SIG-M5 treated with dmso at 0.1 percent for 504 hours (cell line): ENCODE measurements around the gene ZPR1.
A peak's percentile ranks its signal among the peaks of the same experiment; 100 is the strongest.
"Not testable (repeated sequence)": the region's sequence is repeated elsewhere in the genome, so short reads cannot be mapped to it uniquely, and the experiment has no call there.

ENCODE experiments used
- DNase-seq: peaks from one replicate; lab custom pipeline; 2025; ENCODE audit not compliant: unreplicated experiment; lab: John Stamatoyannopoulos, UW

The ZPR1 gene

DNA sequence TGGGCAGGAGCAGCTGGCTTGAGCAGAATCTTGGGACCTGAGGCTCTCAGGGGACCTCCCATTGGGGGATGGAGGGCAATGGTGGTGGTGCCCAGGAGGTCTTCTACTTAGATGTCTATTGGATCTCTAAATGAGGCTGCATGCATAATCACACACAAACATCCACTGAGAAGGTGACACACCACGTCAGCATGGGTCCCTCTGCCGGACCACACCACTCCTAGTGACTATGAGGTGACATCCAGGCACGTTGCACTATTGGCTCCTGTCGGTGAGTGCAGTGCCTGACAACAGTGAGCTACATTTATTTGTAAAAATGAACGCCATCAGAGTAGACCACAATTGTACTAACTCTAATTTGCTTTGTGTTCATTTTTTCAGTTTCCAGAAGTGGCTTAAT, 37.6 kb upstream of the ZPR1 start:
- DNase-seq, result no peak

- DNase-seq, result no peak
These were observed 35.4 kb upstream of the ZPR1 start, which contains the start of gene APOA4 for GRCh38 chr11:116823031-116823843. APOA4 (minus strand) TSS chr11:116823304; CDS start chr11:116823191, 113 bp downstream.

DNA sequence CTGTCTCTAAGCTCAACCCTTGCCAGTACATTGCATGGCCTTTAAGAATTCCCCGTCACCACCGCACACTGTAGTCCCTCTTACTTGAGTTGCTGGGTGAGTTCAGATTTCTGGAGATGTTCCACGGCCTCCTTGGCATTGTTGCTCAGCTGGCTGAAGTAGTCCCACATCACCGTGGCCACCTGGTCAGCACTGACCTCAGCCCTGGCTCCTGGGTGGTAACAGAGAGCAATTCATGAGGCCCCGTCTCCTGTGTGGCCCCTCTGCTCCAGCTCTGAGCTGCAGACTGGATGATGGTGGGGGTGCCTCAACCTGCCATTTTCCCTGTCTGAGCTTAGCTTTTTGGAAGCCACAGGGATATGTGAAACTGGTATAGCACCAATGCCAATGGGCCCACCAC, 34.8 kb upstream of the ZPR1 start:
- DNase-seq, result no peak

GRCh38 chr11:116821050-116821918, 33.5 kb upstream of the ZPR1 start:
- DNase-seq, result no peak

DNA sequence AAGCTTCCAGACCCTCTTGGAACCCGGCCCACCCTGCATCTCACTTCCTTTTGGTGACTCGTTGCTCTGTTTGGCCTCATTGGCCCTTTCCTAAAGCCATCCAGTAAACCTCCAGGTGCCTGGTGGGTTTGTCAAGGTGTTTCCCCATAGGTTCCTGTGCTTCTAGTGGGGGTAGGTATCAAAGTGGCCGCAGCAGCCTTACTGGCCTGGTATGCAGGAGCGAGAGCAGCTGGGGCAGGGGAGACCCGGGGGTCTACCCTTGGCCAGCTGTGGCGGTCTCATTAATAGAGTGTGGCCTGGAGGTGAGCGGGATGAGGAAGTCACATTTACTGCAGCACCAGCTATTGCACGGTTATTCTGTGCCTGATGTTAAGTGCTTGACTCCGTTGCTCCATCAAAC, 31.2 kb upstream of the ZPR1 start:
- no peak for DNase-seq

DNA sequence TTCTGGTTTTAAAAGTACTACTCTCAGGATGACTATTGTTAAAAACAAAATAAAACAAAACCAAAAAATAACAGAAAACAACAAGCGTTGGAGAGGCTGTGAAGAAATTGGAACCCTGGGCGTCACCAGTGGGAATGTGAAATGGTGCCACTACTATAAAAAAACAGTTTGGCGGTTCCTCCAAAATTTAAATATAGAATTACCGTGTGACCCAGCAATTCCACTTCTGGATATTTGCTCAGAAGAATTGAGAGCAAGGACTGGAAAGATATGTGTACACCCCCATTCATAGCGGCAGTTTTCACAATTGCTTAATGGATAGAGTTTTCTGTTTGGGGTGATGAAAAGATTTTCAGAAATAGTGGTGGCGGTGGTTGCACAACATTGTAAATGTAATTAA, 26.7 kb upstream of the ZPR1 start:
- peak; percentile 46 for DNase-seq

- DNase-seq, result no peak
These were observed 26.1 kb upstream of the ZPR1 start for GRCh38 chr11:116813781-116814471.

DNA sequence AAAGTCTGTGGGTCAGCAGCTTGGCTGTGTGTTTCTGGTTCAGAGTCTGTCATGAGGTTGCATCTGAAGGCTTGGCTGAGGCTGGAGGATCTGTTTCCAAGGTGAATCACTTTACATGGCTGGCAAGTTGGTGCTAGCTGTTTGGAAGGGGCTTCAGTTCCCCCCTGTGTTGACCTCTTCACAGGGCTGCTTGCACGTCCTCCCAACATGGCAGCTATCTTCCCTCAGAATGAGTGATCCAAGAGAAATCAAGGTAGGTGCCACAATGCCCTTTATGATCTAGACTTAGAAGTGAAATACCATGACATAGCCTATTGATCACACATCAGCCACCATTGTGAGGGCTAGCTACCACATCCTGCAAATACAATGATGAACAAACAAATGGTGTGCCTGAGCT, 25.3 kb upstream of the ZPR1 start:
- no peak for DNase-seq

DNA sequence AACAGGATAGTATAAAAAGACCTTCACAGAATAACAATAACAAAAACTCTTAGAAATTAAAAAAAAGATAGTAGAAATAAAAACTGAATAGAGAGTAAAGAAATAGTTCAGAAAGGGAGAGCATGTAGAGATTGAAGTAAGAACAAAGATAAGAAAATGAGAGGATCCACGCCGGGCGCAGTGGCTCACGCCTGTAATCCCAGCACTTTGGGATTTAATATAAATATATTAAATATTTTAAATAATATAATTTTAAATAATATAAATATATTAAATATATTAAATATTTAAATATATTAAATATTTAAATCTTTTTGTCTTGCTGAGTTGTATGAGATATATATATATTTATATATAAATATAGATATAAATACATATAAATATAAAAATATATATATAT, 24.3 kb upstream of the ZPR1 start:
- no peak for DNase-seq

DNA sequence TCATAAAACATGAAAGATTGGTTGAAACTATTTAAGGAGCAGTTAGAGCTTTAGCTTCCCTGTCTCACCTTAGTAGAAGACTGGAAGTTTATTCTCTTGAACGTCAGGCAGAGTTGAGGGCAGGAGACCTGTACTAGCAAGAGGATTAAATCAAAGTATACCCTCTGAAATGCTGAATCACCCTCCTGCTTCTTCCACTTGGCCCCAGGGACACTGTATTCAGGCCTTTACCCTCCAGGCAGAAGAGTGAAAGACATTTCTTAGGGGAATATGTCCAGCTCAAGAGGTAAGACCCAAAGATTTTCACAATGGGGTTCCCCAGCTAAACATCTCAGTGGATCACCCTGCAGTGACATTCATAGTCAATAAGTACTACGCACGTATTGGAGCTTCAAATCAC, 23.4 kb upstream of the ZPR1 start:
- DNase-seq, result no peak

DNA sequence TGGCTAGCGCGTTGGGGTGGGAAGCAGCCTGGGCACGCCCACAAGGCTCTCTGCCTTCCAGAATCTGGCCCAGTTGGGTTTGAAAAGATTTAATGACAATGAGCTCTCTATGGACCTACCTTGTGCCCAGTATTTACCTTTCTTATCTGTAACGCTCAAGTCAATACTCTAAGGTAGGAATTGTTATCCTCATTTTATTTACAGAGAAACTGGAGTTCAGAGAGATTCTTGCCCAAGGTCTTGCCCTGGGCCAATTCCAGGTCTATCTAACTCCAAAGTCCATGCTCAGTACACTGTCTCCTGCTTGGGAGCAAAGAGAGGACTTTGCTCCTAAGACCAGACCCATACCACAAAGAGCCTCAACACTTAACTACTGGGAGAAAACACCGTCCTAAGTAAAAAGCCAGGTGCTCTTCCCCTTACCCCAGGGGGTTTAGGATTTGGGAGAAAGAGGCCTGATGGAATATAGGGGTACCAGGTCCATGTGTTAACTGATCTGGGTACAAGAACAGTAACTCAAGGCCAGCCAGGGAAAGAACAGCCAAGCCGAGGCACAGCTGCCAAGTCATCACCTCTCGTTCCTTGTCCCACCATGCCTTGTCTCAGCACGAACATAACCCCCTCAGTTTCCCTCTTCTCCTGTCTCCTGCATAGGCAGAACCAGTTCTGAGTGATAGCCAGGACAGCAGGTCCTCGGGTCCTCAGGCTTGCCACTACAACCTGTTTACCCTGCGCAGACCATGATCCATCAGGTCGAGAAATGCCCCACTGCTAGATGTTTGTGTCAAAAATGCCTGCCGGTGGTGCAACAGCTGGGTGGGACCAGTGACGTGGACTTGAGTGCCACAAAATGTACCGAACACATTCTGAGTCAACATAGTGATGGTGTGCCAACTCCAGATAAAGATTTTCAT, 20.7 kb upstream of the ZPR1 start:
- DNase-seq, result no peak

GRCh38 chr11:116807601-116808261, 19.9 kb upstream of the ZPR1 start:
- no peak for DNase-seq

- no peak for DNase-seq
These were observed 16.2 kb upstream of the ZPR1 start for GRCh38 chr11:116804001-116804400.

DNA sequence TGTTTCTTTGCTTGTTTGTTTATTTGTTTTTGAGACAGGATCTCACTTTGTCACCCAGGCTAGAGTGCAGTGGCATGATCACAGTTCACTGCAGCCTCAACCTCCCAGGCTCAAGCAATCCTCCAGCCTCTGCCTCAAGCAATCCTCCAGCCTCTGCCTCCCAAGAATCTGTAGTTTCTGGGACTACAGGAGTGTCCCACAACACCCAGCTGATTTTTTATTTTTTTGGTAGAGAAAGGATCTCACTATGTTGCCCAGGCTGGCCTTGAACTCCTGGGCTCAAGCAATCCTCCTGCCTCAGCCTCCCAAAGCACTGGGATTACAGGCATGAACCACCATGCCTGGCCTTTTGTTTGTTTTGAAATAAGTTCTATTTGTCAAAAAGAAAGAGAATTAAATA, 13.8 kb upstream of the ZPR1 start:
- not testable (repeated sequence) for DNase-seq

- DNase-seq, result no peak
These were observed 12.8 kb upstream of the ZPR1 start for GRCh38 chr11:116800610-116801009.

GRCh38 chr11:116798368-116798767, 10.5 kb upstream of the ZPR1 start:
- DNase-seq, result no peak

- no peak for DNase-seq
These were observed 10.0 kb upstream of the ZPR1 start for GRCh38 chr11:116797816-116798215.

DNA sequence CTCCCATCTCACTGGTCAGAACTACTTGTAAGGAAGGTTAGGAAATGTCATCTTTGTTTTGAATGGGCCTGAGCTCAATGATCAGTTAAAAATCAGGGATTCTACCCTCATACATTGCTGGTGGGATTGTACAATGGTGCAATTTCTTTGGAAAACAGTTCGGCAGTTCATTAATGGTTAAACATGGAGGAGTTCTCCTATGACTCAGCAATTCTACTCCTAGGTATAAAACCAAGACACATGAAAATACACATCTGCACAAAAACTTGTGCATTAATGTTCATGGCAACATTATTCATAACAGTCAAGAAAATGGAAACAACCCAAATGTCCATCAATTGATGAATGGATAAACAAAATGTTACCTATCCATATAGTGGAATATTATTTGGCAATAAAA, 8.7 kb upstream of the ZPR1 start:
- no peak for DNase-seq

DNA sequence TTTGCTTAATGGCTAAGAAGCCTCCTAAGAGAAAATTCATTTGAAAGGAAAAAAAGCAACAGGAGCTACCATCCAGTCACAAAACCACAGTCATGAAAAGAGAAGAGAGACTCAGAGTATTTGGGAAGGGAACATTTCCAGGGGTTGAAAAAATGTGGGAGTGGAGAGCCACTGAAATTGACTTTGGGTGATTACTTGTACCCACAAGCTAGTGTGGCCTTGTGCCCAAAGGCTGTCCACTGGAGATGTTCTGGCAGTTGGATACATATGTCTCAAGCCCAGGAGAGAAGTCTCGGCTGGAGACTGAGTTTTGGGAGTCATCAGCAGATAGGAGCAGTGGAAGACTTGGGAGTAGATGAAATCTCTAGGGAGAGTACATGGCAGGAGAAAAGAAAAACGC, 7.0 kb upstream of the ZPR1 start:
- DNase-seq, result no peak

DNA sequence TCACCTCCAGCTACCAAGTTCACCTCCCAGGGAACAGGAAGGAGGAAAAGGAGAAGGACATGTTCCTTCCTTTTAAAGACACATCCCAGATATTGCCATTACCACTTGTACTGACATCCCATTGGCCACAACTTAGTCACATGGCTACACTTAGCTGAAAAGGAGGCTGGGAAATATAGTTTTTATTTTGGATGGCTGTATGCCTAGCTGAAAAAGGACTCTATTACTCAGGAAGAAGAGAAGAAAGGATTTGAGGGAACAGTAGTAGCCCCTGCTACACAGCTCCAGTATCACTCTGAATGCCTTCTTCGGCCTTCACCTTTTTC, 5.9 kb upstream of the ZPR1 start:
- peak; percentile 14 for DNase-seq
